GM19238 (cell line): ENCODE data around the gene SBF2.

Source experiments
- DNase-seq: peaks from one replicate; pipeline ENCODE4 v3.0.0; 2011; ENCODE audit warnings: low spot score; ENCODE audit not compliant: insufficient read length

The SBF2 gene

GRCh38 chr11:9776203-9776602, 517.8 kb downstream of the SBF2 start:
- DNase-seq = no peak

DNA sequence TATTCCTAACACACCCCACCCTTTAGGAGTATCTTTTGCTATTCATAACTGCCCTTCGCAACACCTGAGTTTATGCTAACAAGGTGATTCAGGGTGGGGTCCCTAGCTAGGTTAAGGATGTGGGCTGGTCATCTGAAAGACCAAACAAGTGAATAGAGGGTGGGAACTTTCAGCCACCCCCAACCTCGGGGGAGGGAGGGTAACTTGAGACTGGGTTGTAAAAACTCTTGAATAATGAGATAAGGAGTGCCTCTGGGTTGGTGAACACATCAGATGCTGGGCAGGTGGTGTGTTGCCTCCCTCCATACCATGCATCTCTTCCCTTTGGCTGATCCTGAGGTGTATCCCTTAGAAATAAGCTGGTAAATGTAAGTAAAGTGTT, 518.6 kb downstream of the SBF2 start:
- DNase-seq = no peak

GRCh38 chr11:9774591-9775397, 519.2 kb downstream of the SBF2 start:
- DNase-seq = no peak

GRCh38 chr11:9774109-9774508, 519.9 kb downstream of the SBF2 start:
- no peak for DNase-seq

DNA sequence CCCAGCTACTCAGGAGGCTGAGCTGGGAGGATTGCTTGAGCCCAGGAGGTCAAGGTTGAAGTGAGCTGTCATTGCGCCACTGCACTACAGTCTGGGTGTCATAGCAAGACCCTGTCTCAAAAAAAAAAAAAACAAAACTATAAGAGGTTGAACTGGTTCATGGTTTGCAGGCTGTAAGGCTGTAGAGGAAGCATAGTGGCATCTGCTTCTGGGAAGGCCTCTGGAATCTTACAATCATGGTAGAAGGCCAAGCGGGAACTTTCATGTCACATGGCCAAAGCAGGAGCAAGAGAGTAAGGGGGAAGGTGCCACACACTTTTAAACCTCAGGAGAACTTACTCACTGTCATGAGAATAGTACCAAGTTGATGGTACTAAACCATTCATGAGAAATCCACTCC, 520.5 kb downstream of the SBF2 start:
- no peak for DNase-seq

GRCh38 chr11:9772218-9772617, 521.8 kb downstream of the SBF2 start:
- no peak for DNase-seq

GRCh38 chr11:9771071-9771511, 522.9 kb downstream of the SBF2 start:
- DNase-seq = no peak

DNA sequence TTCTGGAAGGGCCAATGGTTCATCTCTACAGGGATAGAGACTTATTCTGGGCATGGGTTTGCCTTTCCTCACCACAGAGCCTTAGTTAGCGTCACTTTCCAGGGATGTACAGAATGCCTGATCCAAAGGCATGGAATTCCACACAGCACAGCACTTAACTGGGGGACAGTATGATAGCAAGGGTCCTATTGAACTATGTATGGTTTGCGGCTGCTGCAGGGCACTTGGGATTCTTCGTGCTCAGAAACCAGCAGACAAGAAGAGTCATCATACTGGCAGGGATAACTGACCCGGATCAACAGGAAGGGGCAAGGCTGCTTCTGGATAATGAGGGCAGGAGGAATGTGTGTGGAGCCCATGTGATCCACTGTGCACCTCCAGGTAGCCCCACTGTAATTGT, 524.4 kb downstream of the SBF2 start:
- no peak for DNase-seq

DNA sequence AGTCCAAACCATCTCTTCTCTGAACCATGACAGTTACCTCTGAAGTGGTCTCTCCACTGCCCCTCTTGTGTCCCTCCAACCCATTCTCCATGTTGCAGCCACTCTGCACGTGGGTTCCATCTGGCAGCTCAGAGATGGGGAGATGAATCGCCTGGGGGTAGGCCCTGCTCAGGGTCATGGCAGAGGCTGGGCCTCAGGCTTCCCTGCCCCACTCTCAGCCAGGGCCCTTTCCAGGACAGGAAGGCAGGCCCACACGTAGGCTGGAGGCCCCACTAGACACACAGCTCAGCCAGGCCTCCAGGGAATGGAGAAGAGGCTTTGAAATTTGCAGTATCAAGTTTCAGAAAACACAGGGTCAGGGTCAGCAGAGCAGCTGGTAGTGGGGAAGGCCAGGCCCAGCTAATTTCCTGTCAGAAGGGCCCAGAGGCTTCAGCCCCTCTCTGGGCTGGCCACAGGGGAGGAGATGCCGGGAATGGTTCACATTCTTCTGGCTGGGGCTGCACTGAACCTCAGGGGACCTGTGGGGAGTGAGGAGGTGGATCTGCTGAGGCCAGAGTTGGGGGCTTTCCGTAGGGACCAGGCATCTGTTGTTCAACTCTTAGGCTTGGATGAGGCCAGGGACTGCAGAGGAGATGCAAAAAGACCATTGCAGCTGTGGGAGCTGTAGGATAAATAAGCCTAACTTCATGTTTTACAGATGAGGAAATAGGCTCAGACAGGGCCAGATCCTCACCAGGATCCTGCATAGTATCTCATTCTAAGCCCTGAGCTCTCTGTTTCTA, 528.5 kb downstream of the SBF2 start:
- no peak for DNase-seq

GRCh38 chr11:9763301-9763700, 530.7 kb downstream of the SBF2 start:
- DNase-seq = no peak

- DNase-seq = no peak
Measured at GRCh38 chr11:9762531-9762930, 531.5 kb downstream of the SBF2 start.

- no peak for DNase-seq
Measured at GRCh38 chr11:9761441-9761945, 532.5 kb downstream of the SBF2 start.

GRCh38 chr11:9760193-9760575, 533.8 kb downstream of the SBF2 start:
- no peak for DNase-seq

- no peak for DNase-seq
Measured at GRCh38 chr11:9759519-9760192, 534.4 kb downstream of the SBF2 start.

DNA sequence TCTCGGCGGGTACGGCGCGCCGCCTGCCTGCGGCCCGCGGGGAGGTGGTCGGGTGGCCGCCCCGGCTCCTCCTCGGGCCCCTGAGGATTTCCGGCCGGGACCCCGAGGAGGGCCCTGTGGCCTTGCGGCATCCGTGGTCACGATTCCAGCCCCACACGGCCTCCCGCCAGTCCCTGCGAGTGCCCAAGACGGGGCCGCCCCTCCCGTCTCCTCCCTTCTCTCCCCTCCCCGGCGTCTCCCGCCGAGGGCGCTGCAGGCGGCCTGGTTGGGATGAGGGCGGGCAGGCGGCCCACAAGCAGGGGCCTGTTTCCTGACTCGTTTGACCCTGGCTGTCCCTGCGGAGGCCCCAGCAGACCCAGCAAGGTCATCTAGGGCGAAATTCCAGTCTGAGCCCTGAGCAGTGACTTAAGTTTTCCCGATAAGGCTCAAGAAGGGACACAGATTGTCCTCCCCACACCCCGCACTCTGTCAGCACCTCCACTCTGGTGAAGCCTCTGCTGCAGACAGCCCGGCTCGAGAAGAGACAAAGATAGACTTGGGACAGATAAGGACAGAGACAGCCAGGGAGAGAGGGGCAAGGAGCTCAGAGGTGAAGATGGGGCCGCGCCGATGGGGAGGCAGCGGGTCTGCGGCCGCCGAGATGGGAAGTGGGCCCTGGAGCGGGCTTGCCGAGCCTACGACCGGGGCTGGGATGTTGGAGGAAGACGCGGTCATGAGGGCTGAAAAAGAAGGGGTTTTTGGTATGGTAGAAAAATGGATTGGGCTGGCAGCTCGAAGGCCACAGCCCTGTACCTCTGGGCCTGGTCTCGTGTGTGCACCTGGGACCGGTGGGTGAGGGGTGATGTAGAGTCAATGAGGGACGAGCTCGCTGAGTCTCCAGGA, 535.1 kb downstream of the SBF2 start:
- peak; percentile 52 for DNase-seq

DNA sequence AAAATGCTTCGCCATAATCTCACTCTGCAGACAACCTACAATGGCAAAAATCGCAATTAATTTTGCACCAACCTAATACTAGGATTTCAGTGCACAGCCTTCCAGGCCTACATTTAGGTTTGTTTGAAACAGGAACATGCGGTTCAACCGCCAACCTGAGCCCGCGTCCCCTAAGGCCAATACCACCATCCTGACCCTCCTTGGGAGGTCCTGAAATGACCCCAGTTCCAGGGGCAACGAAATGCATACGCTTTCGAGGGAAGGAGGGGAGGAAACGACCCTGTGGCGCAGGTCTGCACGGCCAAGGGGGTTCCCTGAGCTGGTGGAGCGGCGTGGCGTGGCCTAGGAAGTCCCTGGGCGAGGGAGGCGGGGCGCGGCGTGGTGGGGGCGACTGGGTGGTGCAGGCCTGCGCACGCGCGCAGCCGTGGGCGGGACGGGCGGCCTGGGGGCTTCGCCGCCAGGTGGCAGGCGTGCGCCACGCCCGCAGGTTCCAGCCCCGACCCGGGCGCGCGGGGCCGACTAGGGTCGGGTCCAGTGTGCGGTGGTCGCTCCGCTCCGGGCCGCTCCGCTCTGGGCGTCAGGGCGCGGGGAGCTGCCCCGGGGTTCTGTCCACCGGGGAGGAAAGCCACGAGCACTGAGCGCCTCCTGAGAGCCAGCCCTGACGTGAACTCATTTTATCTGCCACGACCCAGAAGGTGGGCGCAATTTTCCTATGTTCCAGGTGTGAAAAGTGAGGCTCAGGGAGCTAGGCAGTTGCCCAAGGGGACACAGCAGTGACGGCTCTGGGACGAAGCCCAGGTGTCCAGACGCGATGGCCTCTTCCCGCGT, 536.0 kb downstream of the SBF2 start:
- peak; percentile 96 for DNase-seq

DNA sequence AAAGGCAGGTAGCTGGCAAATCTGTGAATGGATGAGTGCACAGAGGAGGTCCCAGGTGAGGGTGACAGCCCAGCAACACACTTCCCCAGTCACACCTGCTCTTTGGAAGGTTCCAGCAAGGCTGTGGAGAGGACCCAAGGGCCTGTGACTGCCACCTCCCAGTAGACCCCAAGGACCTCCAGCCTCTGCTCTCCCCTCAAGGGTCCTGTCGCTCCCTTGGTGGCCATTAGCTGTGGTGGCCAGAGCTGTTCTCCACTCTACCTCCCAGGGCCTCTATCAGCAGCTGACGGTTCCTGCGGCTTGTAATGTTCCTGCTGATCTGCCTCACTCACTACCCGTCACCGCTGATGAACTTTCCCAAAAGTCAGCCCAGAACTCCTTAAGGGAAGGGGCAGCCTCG, 537.1 kb downstream of the SBF2 start:
- no peak for DNase-seq

GRCh38 chr11:9756461-9756860, 537.6 kb downstream of the SBF2 start:
- DNase-seq = no peak

- DNase-seq = no peak
Measured at GRCh38 chr11:9755561-9756185, 538.3 kb downstream of the SBF2 start.

GRCh38 chr11:9754010-9754471, 540.0 kb downstream of the SBF2 start:
- no peak for DNase-seq
